Endothelial cell of umbilical vein (primary cell): ENCODE measurements around the gene RTBDN. TPM values are rescaled to one million over a fixed set of nuclear protein-coding genes. Genes with fewer than 3 reads are reported as not detected.

ENCODE experiments used
- BruUV-seq: library from RNA; stranded (reverse); fragments of 400-500 nt; replicated peaks from 2 replicates; lab custom pipeline; 2021; lab: Mats Ljungman, UMichigan
- CTCF ChIA-PET: fragments of 300-600, 350-600 bp; sonication (Branson Sonifier 250); formaldehyde crosslinking; loops from one replicate; lab custom pipeline; 2021; ENCODE audit warnings: antibody characterized with exemption, inconsistent platforms; lab: Charles Lee
- POLR2A ChIA-PET: fragments of 300-600, 350-600 bp; sonication (Branson Sonifier 250); formaldehyde crosslinking; loops from one replicate; lab custom pipeline; 2021; ENCODE audit warnings: antibody characterized with exemption, inconsistent platforms; lab: Charles Lee
- DNase-seq: peaks from one replicate; pipeline ENCODE4 v3.0.0-alpha.2; 2011; ENCODE audit warnings: low read depth, low spot score
- FAIRE-seq: peaks from 2 replicates; lab custom pipeline; 2011; peaks lifted over from hg19 to GRCh38; lab: Jason Lieb, UNC
- H2AFZ ChIP-seq: 2 replicates; pipeline ENCODE4 v1.6.0; 2012; ENCODE audit warnings: low read depth, low read length, control low read depth, inconsistent platforms
- H3K27ac ChIP-seq: 2 replicates; pipeline ENCODE4 v1.5.1; 2011; ENCODE audit warnings: low read depth, mild to moderate bottlenecking, control low read depth, low read length, moderate library complexity; ENCODE audit not compliant: insufficient read depth
- H3K27me3 ChIP-seq, 2 experiments: 2 replicates each; pipeline versions ENCODE4 v1.6.0 to v1.6.1; 2011; ENCODE audit warnings: low read length in 2 of 2, mixed read lengths in 1 of 2; ENCODE audit not compliant: control insufficient read depth in 2 of 2, insufficient read depth in 2 of 2
- H3K36me3 ChIP-seq, 2 experiments: 2 replicates in 1 of 2; 3 replicates in 1 of 2; pipeline ENCODE4 v1.5.1; 2011; ENCODE audit warnings: low read length in 2 of 2, mild to moderate bottlenecking in 1 of 2, moderate library complexity in 1 of 2; ENCODE audit not compliant: control insufficient read depth in 2 of 2, insufficient read depth in 2 of 2; ENCODE audit errors: extremely low read depth in 1 of 2
- H3K4me1 ChIP-seq: 3 replicates; pipeline ENCODE4 v1.5.1; 2011; ENCODE audit warnings: mild to moderate bottlenecking, low read length; ENCODE audit not compliant: control insufficient read depth, insufficient read depth; ENCODE audit errors: extremely low read depth
- H3K4me2 ChIP-seq: 2 replicates; pipeline ENCODE4 v1.6.1; 2011; ENCODE audit warnings: low read length, control low read depth, mixed read lengths; ENCODE audit not compliant: insufficient read depth
- H3K4me3 ChIP-seq, 3 experiments: fragments of 200-600 bp in 1 of 3; sonication (generic), shearing (Covaris generic) in 1 of 3; replicated peaks in 1 of 3; 2 replicates each; pipeline ENCODE4 v1.5.1; 2011 to 2016; ENCODE audit warnings: control low read depth in 3 of 3, low read length in 3 of 3, mild to moderate bottlenecking in 2 of 3, inconsistent platforms in 1 of 3, low read depth in 1 of 3, moderate library complexity in 1 of 3; ENCODE audit not compliant: insufficient read depth in 1 of 3
- H3K79me2 ChIP-seq: 2 replicates; pipeline ENCODE4 v1.6.0; 2012; ENCODE audit warnings: low read length, inconsistent platforms; ENCODE audit not compliant: control insufficient read depth, insufficient read depth
- H3K9ac ChIP-seq: replicated peaks from 2 replicates; pipeline ENCODE3; 2011; ENCODE audit warnings: low read length, control low read depth; ENCODE audit not compliant: insufficient read depth; ENCODE audit errors: extremely low read depth
- H3K9me1 ChIP-seq: replicated peaks from 3 replicates; pipeline ENCODE4 v1.6.0; 2011; ENCODE audit warnings: mild to moderate bottlenecking, low read length; ENCODE audit not compliant: control insufficient read depth, insufficient read depth; ENCODE audit errors: extremely low read depth
- H3K9me3 ChIP-seq: replicated peaks from 2 replicates; pipeline ENCODE4 v1.5.1; 2012; ENCODE audit warnings: low read length, inconsistent platforms; ENCODE audit not compliant: control insufficient read depth, insufficient read depth
- H4K20me1 ChIP-seq: replicated peaks from 2 replicates; pipeline ENCODE3; 2011; ENCODE audit warnings: mild to moderate bottlenecking, low read length; ENCODE audit not compliant: control insufficient read depth, insufficient read depth; ENCODE audit errors: extremely low read depth
- EZH2 ChIP-seq: IDR thresholded peaks from 2 replicates; pipeline ENCODE4 v1.6.1; 2012; ENCODE audit warnings: borderline replicate concordance, low read depth, mild to moderate bottlenecking, moderate library complexity, low read length, inconsistent platforms; ENCODE audit not compliant: severe bottlenecking
- FOS ChIP-seq: IDR thresholded peaks from 2 replicates; pipeline ENCODE4 v1.6.1; 2011; ENCODE audit warnings: mild to moderate bottlenecking, low read length, moderate library complexity, borderline replicate concordance; ENCODE audit not compliant: insufficient read depth
- GATA2 ChIP-seq: IDR thresholded peaks from 2 replicates; pipeline ENCODE4 v1.7.0; 2011; ENCODE audit warnings: low read depth, mild to moderate bottlenecking, moderate library complexity, mixed read lengths, low read length; ENCODE audit not compliant: insufficient read length, insufficient read depth
- MAX ChIP-seq: IDR thresholded peaks from 2 replicates; pipeline ENCODE4 v1.6.1; 2011; ENCODE audit not compliant: insufficient read depth, insufficient read length
- POLR2AphosphoS5 ChIP-seq: IDR thresholded peaks from 2 replicates; pipeline ENCODE4 v1.6.1; 2012; ENCODE audit warnings: low read depth, mild to moderate bottlenecking, control low read depth, low read length, moderate library complexity; ENCODE audit not compliant: insufficient read depth
- dilution Hi-C: fragments of 300-500 bp; cut with MboI; formaldehyde crosslinking; loops from one replicate; pipeline ENCODE4 v1.15.0; 2019; ENCODE audit warnings: low sequenced_read_pairs; ENCODE audit not compliant: extremely low pct_ligation_motif_present
- intact Hi-C: fragments of 100-400 bp; cut with micrococcal nuclease; formaldehyde crosslinking; loops from one replicate; pipeline ENCODE4 v1.10.0; 2022
- polyA plus RNA-seq, 4 experiments: library from polyadenylated mRNA; depleted of rRNA in 3 of 4; stranded (reverse) in 3 of 4; unstranded in 1 of 4; fragments of >200 nt; gene quantifications; 2 replicates each; pipeline versions ENCODE4 v1.2.1 to v1.2.3, GENCODE V29; 2011 to 2012; ENCODE audit warnings: missing spikeins in 1 of 4
- total RNA-seq: library from RNA; stranded (reverse); gene quantifications from 2 replicates; pipeline ENCODE4 v1.2.3, GENCODE V29; 2021

Gene RTBDN
- total and polyA plus RNA-seq, 2 donors (not counting 3 experiments of a cell fraction or from before 2014, with no cell fraction given), result not detected

GRCh38 chr19:12782174-12782423 lies 52.3 kb downstream of the RTBDN start:
- ChIA-PET CTCF (interaction anchor here (1.0 to 1.2 kb wide), 5 partner anchors 10 to 24 kb away, joined by 3 to 21 read pairs (median 5); partner anchors contain the start of gene JUNB), POLR2A (interaction anchor here (2.8 kb wide), 1 partner anchor 10 kb away, joined by 73 read pairs; the partner anchor contains the start of gene JUNB)
- FAIRE-seq (no peak), DNase-seq (peak; percentile 78)
- Histone ChIP-seq H3K9me1 (no peaks in the 10 kb centered on the region), H3K36me3 (no peaks in the 10 kb centered on the region), H3K27me3 (no peaks in the 10 kb centered on the region), H3K4me3 (peak overlapping the region in 2 of 3 experiments; percentile 2 to 39), H3K27ac (peak overlapping the region; percentile 50), H3K9ac (peak overlapping the region; percentile 52), H4K20me1 (no peaks in the 10 kb centered on the region), H3K4me2 (peak overlapping the region; percentile 6), H3K9me3 (no peaks in the 10 kb centered on the region), H3K79me2 (no peaks in the 10 kb centered on the region), H2AFZ (peak overlapping the region; percentile 40), H3K4me1 (peaks cover 25% of the 10 kb centered on the region)
- intact Hi-C loops (loop anchor here (1.0 to 10.0 kb wide), 3 partner anchors 9 to 321 kb away; partner anchors contain the start of genes CALR, FARSA, JUNB and LYL1), dilution Hi-C loops (no loop called here)
- BruUV-seq, result no TSS peak
- TF ChIP-seq FOS, result no peak
- TF ChIP-seq EZH2, result no peak
- TF ChIP-seq POLR2AphosphoS5, result no peak
- TF ChIP-seq MAX, result peak; percentile 25
- no peak for TF ChIP-seq GATA2
